SK-N-SH (cell line): Measurements from ENCODE around the gene PABPC1L. TPM values are rescaled to one million over a fixed set of nuclear protein-coding genes. Genes with fewer than 3 reads are reported as not detected.

ENCODE experiments used
- polyA plus RNA-seq, 3 experiments: library from polyadenylated mRNA; depleted of rRNA; stranded (reverse); fragments of >200 nt; gene quantifications; 2 replicates each; pipeline ENCODE4 v1.2.3, GENCODE V29; 2012

PABPC1L gene
- polyA plus RNA-seq, 1 of the 3 experiments (the other 2 are of a cell fraction): 205 TPM

Other genes with a start within 250 kb of the PABPC1L start
- 0.05 TPM in 2 replicates for gene CCN5, start 194.7 kb upstream of the PABPC1L start, polyA plus RNA-seq (2012; rRNA removed)
- gene KCNK15, start 164.2 kb upstream of the PABPC1L start, polyA plus RNA-seq (2012; rRNA removed): 0.02 and 0.10 TPM in 2 replicates
- gene RIMS4, start 99.5 kb upstream of the PABPC1L start, polyA plus RNA-seq (2012; rRNA removed): 0.13 and 0.44 TPM in 2 replicates
- 84.3 and 94.3 TPM in 2 replicates for gene YWHAB, start 24.4 kb upstream of the PABPC1L start, polyA plus RNA-seq (2012; rRNA removed)
- 40.5 and 51.4 TPM in 2 replicates for gene TOMM34, start 50.3 kb downstream of the PABPC1L start, polyA plus RNA-seq (2012; rRNA removed)
- 11.4 and 17.2 TPM in 2 replicates for gene STK4, start 56.5 kb downstream of the PABPC1L start, polyA plus RNA-seq (2012; rRNA removed)
- 0.07 and 0.13 TPM in 2 replicates for gene KCNS1, start 191.1 kb downstream of the PABPC1L start, polyA plus RNA-seq (2012; rRNA removed)
- gene WFDC5, start 205.1 kb downstream of the PABPC1L start, polyA plus RNA-seq (2012; rRNA removed): 0.08 and 0.11 TPM in 2 replicates
- not detected in 2 replicates for gene WFDC12, start 214.4 kb downstream of the PABPC1L start, polyA plus RNA-seq (2012; rRNA removed)